HepG2 (cell line): Measurements from ENCODE around the gene DCAF8L1. TPM values are rescaled to one million over a fixed set of nuclear protein-coding genes. Genes with fewer than 3 reads are reported as not detected.
"Not testable (repeated sequence)": the region's sequence is repeated elsewhere in the genome, so short reads cannot be mapped to it uniquely, and the experiment has no call there.

Source experiments
- ATAC-seq: fragments of 200-7000 bp; cut with Tn5 transposase; 3 replicates; pipeline ENCODE4 v1.9.1; 2020; ENCODE audit warnings: mild to moderate bottlenecking, moderate library complexity
- BruUV-seq: library from RNA; stranded (reverse); fragments of 400-500 nt; replicated peaks from 2 replicates; lab custom pipeline; 2021; lab: Mats Ljungman, UMichigan
- CTCF ChIA-PET: fragments of 300-600 bp; formaldehyde crosslinking; extraction: SDS; loops from one replicate; lab custom pipeline; 2021; ENCODE audit warnings: low total read pairs, inconsistent platforms, low intra/inter-chr PET ratio; lab: Yijun Ruan, JAX
- POLR2A ChIA-PET: fragments of 350-600 bp; sonication (Branson Sonifier 250); formaldehyde crosslinking; loops from one replicate; lab custom pipeline; 2020; ENCODE audit warnings: antibody characterized with exemption, inconsistent platforms; lab: Yijun Ruan, JAX
- DNase-seq: peaks from one replicate; pipeline ENCODE4 v3.0.0-alpha.2; 2015; ENCODE audit warnings: low spot score
- FAIRE-seq: peaks from 3 replicates; lab custom pipeline; 2011; peaks lifted over from hg19 to GRCh38; lab: Jason Lieb, UNC
- H2AFZ ChIP-seq: one replicate; pipeline ENCODE4 v1.6.1; 2011; ENCODE audit warnings: low read length, inconsistent platforms
- H3K27ac ChIP-seq: fragments of 300-600 bp; 3 replicates; pipeline ENCODE4 v1.8.0; 2011; ENCODE audit warnings: mixed run types, mild to moderate bottlenecking, mixed read lengths, low read length, inconsistent platforms; ENCODE audit not compliant: insufficient read depth; ENCODE audit errors: extremely low read length
- H3K27me3 ChIP-seq, 2 experiments: fragments of 200-600 bp in 1 of 2; 2 replicates in 1 of 2; 3 replicates in 1 of 2; pipeline versions ENCODE4 v1.6.0 to v1.8.0; 2011; ENCODE audit warnings: low read length in 2 of 2, mild to moderate bottlenecking in 2 of 2, moderate library complexity in 2 of 2, inconsistent platforms in 1 of 2; ENCODE audit not compliant: insufficient read depth in 2 of 2, control insufficient read depth in 1 of 2
- H3K36me3 ChIP-seq, 2 experiments: fragments of 200-600 bp in 1 of 2; replicated peaks in 1 of 2; 2 replicates in 1 of 2; 3 replicates in 1 of 2; pipeline versions ENCODE4 v1.5.1 to v1.8.0; 2011; ENCODE audit warnings: low read length in 2 of 2, inconsistent platforms in 1 of 2; ENCODE audit not compliant: insufficient read depth in 2 of 2, control insufficient read depth in 1 of 2
- H3K4me1 ChIP-seq: 2 replicates; pipeline ENCODE4 v1.5.1; 2012; ENCODE audit warnings: low read length, inconsistent platforms; ENCODE audit not compliant: insufficient read depth
- H3K4me2 ChIP-seq: 2 replicates; pipeline ENCODE4 v1.6.0; 2011; ENCODE audit warnings: low read depth, low read length, inconsistent platforms
- H3K4me3 ChIP-seq, 3 experiments: fragments of 200-600 bp in 1 of 3; sonication (generic), shearing (Covaris generic) in 1 of 3; replicated peaks in 1 of 3; 2 replicates each; pipeline ENCODE4 v1.5.1; 2011 to 2016; ENCODE audit warnings: low read length in 3 of 3, inconsistent platforms in 2 of 3, low read depth in 2 of 3, mild to moderate bottlenecking in 2 of 3, control low read depth in 1 of 3, mixed read lengths in 1 of 3; ENCODE audit not compliant: insufficient read depth in 1 of 3
- H3K79me2 ChIP-seq: one replicate; pipeline ENCODE4 v1.6.1; 2011; ENCODE audit warnings: low read length, inconsistent platforms; ENCODE audit not compliant: insufficient read depth
- H3K9ac ChIP-seq: 2 replicates; pipeline ENCODE4 v1.6.0; 2011; ENCODE audit warnings: mild to moderate bottlenecking, low read depth, low read length, inconsistent platforms; ENCODE audit not compliant: insufficient read depth
- H3K9me3 ChIP-seq: 2 replicates; pipeline ENCODE4 v1.5.1; 2012; ENCODE audit warnings: mild to moderate bottlenecking, low read length
- H4K20me1 ChIP-seq: 2 replicates; pipeline ENCODE4 v1.6.0; 2011; ENCODE audit warnings: inconsistent platforms, mild to moderate bottlenecking, low read length, moderate library complexity; ENCODE audit not compliant: insufficient read depth
- FOXA3 ChIP-seq: IDR thresholded peaks from 2 replicates; pipeline ENCODE4 v1.6.1; 2016; ENCODE audit warnings: missing genetic modification reagents, missing compliant biosample characterization
- WGBS: methylation state at CpG from one replicate; pipeline ENCODE4 v1.1.6; 2017; ENCODE audit warnings: low lambda C conversion rate; 5-methylcytosine and 5-hydroxymethylcytosine counted together
- in situ Hi-C: cut with HindIII; loops from 2 replicates; pipeline ENCODE4 v1.10.0; 2017; ENCODE audit warnings: low pct_unique_long_range_greater_than_20kb; ENCODE audit not compliant: extremely low pct_ligation_motif_present
- intact Hi-C: fragments of 100-400 bp; cut with micrococcal nuclease; formaldehyde crosslinking; loops from one replicate; pipeline ENCODE4 v1.10.0; 2022; ENCODE audit not compliant: unreplicated experiment
- polyA plus RNA-seq, 8 experiments: library from polyadenylated mRNA; depleted of rRNA in 3 of 8; stranded (reverse) in 7 of 8; unstranded in 1 of 8; fragments of >200 nt; fragmentation: Illumina TruSeq in 4 of 8; extraction: Trizol in 4 of 8; gene quantifications; 2 replicates each; pipeline versions ENCODE4 v1.2.1 to v1.2.3, GENCODE V29; 2011 to 2016; ENCODE audit warnings: low read depth in 4 of 8, missing spikeins in 1 of 8, mixed read lengths in 1 of 8; ENCODE audit not compliant: insufficient read depth in 1 of 8
- total RNA-seq, 5 experiments: library from RNA; depleted of rRNA; stranded (reverse); fragments of >200 nt; fragmentation: Illumina TruSeq; extraction: Trizol; gene quantifications; 2 replicates each; pipeline ENCODE4 v1.2.3, GENCODE V29; 2016; ENCODE audit warnings: low read depth in 1 of 5
- TF ChIP-seq, protein P1 (sequence below): sonication (generic); formaldehyde crosslinking; conservative IDR thresholded peaks from 2 replicates; pipeline ENCODE4 v1.4.0; 2020; ENCODE audit warnings: missing genetic modification reagents

The DCAF8L1 gene
- total and polyA plus RNA-seq, 2 of the 13 experiments (the other 11 are each of a cell fraction or from before 2014, with no cell fraction given): not detected

DNA sequence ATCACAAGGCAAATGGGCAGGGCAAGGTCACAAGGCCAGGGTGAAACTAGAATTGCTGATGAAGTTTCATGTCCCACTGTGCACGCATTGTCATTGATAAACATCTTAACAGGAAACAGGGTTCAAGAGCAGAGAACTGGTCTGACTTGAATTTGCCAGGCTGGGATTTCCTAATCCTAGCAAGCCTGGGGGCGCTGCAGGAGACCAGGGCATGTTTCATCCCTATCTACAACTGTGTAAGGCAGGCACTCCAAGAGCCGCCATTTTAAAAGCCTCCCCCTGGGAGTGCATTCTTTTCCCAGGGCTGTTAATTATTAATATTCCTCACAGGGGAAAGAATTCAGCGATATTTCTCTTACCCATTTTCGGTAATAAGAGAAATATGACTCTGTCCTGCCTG, 15.9 kb downstream of the DCAF8L1 start:
- H3K27ac ChIP-seq, H3K9ac ChIP-seq, FAIRE-seq, DNase-seq, H3K79me2 ChIP-seq, H4K20me1 ChIP-seq, POLR2A ChIA-PET, H3K4me2 ChIP-seq, H3K9me3 ChIP-seq, H3K36me3 ChIP-seq, H3K4me1 ChIP-seq, CTCF ChIA-PET, H2AFZ ChIP-seq, BruUV-seq, intact Hi-C loops, ATAC-seq, in situ Hi-C loops, H3K4me3 ChIP-seq, H3K27me3 ChIP-seq: not testable (repeated sequence)
- 8% methylated on average over 3 of the region's 5 CpGs for WGBS

DNA sequence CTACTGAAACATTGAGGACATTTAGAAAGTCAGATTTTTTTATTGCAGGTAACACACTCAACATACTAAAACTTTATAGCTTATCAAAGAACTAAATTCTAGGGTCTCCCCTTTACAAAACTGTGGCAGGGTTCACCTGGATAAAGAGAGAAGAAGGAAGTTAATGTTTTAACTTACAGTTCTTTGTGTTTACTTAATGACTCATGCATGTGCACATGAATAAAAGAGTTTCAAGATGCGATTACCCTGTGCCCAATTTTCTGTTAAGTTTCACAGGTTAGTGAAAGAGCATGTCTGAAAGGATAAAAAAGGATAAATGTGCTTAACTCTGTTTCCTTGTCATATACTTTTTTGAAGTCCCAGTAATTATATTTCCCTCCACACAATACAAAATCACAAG, 16.8 kb downstream of the DCAF8L1 start:
- BruUV-seq: no TSS peak
- FAIRE-seq (no peak), ATAC-seq (no peak), DNase-seq (no peak)
- no peaks in the 10 kb centered on the region for H4K20me1 ChIP-seq
- no peaks in the 10 kb centered on the region for H3K4me1 ChIP-seq
- H3K4me3 ChIP-seq: no peak overlapping the region
- CTCF ChIA-PET: no interaction called here
- H3K27ac ChIP-seq: no peak overlapping the region
- no peaks in the 10 kb centered on the region for H3K36me3 ChIP-seq
- POLR2A ChIA-PET: no interaction called here
- no peaks in the 10 kb centered on the region for H3K9me3 ChIP-seq
- H3K4me2 ChIP-seq: no peak overlapping the region
- H3K79me2 ChIP-seq: no peaks in the 10 kb centered on the region
- H3K27me3 ChIP-seq: no peaks in the 10 kb centered on the region
- 0% methylated on average over 1 of the region's 1 CpG for WGBS
- H2AFZ ChIP-seq: no peak overlapping the region
- TF ChIP-seq FOXA3 (CRISPR knock-in tag): 0 out of 2 replicates have a peak, but pooled peaks have one; percentile 16
- TF ChIP-seq, protein P1, sequence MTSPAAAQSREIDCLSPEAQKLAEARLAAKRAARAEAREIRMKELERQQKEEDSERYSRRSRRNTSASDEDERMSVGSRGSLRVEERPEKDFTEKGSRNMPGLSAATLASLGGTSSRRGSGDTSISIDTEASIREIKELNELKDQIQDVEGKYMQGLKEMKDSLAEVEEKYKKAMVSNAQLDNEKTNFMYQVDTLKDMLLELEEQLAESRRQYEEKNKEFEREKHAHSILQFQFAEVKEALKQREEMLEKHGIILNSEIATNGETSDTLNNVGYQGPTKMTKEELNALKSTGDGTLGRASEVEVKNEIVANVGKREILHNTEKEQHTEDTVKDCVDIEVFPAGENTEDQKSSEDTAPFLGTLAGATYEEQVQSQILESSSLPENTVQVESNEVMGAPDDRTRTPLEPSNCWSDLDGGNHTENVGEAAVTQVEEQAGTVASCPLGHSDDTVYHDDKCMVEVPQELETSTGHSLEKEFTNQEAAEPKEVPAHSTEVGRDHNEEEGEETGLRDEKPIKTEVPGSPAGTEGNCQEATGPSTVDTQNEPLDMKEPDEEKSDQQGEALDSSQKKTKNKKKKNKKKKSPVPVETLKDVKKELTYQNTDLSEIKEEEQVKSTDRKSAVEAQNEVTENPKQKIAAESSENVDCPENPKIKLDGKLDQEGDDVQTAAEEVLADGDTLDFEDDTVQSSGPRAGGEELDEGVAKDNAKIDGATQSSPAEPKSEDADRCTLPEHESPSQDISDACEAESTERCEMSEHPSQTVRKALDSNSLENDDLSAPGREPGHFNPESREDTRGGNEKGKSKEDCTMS: no peak
- in situ Hi-C loops: no loop called here
- intact Hi-C loops: no loop called here
- no peak overlapping the region for H3K9ac ChIP-seq

DNA sequence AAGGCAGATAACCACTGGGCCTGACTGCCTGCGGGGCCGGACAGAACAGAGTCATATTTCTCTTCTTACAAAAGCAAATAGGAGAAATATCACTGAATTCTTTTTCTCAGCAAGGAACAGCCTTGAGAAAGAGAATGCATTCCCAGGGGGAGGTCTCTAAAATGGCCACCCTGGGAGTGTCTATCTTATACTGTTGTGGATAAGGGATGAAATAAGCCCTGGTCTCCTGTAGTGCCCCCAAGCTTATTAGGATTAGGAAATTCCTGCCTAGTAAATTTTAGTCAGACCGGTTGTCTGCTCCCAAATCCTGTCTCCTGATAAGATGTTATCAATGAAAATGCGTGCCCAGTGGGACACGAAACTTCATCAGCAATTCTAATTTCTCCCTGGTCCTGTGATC, 20.8 kb downstream of the DCAF8L1 start:
- ATAC-seq, intact Hi-C loops, BruUV-seq, in situ Hi-C loops, H3K9ac ChIP-seq, H3K36me3 ChIP-seq, H3K79me2 ChIP-seq, CTCF ChIA-PET, H3K27ac ChIP-seq, H3K4me3 ChIP-seq, H3K4me2 ChIP-seq, POLR2A ChIA-PET, H4K20me1 ChIP-seq, H2AFZ ChIP-seq, DNase-seq, H3K4me1 ChIP-seq, H3K9me3 ChIP-seq, FAIRE-seq, H3K27me3 ChIP-seq: not testable (repeated sequence)
- WGBS: 25% methylated on average over 4 of the region's 5 CpGs
